Smooth muscle cell of bladder (primary cell): ENCODE results near the gene BUD13. TPM values are rescaled to one million over a fixed set of nuclear protein-coding genes. Genes with fewer than 3 reads are reported as not detected.

Source experiments
- total RNA-seq: library from RNA; depleted of rRNA; stranded (reverse); fragments of >200 nt; gene quantifications from 2 replicates; pipeline ENCODE4 v1.2.3, GENCODE V29; 2014

BUD13 gene, protein sequence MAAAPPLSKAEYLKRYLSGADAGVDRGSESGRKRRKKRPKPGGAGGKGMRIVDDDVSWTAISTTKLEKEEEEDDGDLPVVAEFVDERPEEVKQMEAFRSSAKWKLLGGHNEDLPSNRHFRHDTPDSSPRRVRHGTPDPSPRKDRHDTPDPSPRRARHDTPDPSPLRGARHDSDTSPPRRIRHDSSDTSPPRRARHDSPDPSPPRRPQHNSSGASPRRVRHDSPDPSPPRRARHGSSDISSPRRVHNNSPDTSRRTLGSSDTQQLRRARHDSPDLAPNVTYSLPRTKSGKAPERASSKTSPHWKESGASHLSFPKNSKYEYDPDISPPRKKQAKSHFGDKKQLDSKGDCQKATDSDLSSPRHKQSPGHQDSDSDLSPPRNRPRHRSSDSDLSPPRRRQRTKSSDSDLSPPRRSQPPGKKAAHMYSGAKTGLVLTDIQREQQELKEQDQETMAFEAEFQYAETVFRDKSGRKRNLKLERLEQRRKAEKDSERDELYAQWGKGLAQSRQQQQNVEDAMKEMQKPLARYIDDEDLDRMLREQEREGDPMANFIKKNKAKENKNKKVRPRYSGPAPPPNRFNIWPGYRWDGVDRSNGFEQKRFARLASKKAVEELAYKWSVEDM
- total RNA-seq = 10.4 and 14.0 TPM in 2 replicates

DNA sequence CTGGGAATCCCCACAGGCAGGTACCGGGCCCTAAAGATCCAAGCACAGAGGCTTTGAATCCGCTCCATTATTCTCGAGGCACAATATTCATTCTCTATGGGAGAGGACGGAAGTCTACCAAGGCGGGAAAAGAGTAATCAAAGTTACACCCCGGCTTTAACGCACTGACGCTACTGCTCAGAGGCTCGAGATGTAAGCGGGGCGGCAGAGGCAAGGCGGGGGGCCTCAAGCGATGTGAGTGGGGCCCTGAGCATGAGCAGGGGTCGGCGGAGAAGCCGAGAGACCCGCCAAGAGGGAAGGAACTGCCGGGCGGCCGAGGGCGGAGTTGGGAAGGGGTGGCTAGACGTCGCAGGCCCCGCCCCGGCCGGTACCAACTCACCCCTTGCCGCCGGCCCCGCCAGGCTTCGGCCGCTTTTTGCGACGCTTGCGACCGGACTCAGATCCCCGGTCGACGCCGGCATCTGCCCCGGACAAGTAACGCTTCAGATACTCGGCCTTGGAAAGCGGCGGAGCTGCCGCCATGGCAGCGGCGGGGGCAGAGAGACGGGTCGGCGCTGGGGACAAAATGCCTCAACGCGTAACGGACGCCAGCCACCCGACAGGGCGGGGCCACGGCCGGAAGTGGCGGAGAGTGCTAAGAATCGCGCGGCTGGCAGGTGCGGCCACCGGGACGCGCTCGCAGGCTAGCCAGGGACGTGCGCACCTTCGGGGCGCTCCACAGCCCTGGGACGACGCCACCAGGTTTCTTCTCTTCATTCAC lies at the start of gene BUD13:
Gene BUD13, minus strand, starts transcription at position 545 of the 760 bp plus-strand sequence. Its CDS starts 23 bp downstream, at position 522.

GRCh38 chr11:116791813-116792143 lies 19.0 kb upstream of the BUD13 start, which contains the start of gene APOA5:
TSS of gene APOA5 (minus strand) at chr11:116791879. CDS start at chr11:116791860, 19 bp downstream.

DNA sequence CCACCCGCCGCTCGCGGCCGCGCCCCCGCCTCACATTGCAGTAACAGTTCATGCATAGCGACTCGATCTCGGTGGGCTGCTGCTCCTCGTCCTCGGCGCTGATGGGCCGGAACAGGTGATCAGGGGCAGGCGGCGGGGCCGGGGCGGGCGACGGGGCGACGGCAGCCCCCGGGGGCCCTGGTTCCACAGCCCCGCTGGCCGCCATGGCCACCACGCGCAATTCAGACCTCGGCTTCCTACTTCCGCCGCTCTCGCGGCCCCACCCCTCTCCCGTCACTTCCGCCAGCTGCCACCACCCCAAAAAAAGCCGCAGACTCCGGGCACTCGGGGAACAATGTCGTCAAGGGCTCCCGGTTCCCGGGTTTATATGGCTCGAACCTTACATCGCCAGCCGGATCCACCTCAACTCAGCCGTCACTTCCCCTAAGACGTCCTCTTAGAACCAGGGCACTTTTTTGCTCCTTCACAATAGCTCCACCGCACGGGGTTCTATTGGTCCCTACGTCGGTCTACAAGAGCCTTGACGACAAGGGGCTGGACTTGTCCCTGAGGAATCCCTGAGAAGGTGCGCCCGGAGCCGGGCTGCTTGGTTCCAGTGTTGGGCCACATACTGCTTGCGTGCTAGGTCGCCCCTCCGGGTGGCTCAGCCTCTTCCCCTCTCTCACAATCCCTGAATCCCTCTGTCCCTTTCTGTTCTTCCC lies 15.1 kb upstream of the BUD13 start, which contains the start of gene ZPR1:
Gene ZPR1, minus strand, starts transcription at position 238 of the 701 bp plus-strand sequence. Its CDS starts 33 bp downstream, at position 205.

Other genes starting within 250 kb of the BUD13 start
- 29.4 and 37.6 TPM in 2 replicates for gene ZPR1, start 15.0 kb upstream of the BUD13 start, total RNA-seq
- not detected in 2 replicates for gene APOA5, start 18.9 kb upstream of the BUD13 start, total RNA-seq
- gene APOA4, start 50.3 kb upstream of the BUD13 start, total RNA-seq = not detected in 2 replicates
- gene APOC3, start 56.9 kb upstream of the BUD13 start, total RNA-seq = not detected in 2 replicates
- 1.4 TPM in 1 of 2 replicates, not detected in the other for gene APOA1, start 64.6 kb upstream of the BUD13 start, total RNA-seq